ENCODE data around the gene CSNK1A1L.

DNA sequence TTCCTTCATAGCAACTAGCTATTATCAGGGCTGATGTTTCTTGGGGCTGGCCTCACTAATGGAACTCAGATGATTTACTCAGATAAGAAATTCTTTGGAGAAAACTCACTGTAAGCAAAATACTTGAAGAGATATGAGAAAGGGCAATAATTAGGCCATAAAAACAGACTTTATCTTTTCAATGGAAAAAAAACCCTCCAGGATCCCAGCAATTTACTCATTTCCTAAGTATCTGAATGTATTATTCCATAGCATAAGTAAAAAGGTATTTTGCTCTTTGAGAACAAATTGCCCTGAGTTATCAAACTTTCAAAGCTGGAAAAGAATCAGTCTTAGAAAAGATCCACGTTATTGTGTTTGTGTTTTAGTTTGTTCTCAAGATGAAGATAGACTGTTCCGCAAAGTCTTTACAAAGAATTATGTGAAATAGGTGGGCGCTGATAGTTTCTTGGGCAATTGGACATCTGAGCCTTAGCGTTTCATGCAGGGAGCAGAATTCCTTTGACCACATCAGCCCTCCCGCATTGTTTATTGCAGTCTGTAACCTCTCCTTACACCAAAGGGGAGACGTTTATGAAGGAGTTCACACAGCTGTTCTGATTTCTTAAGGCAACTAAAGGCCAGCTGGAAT, 29.1 kb upstream of the CSNK1A1L start:
- no peak for TF ChIP-seq EZH2 (IDR thresholded peaks at IDR 0.05)
- TF ChIP-seq POLR2AphosphoS5 (IDR thresholded peaks at IDR 0.05; ENCODE audit: borderline replicate concordance, low read depth, low read length) = no peak
- TF ChIP-seq FOXP2 (optimal IDR thresholded peaks at IDR 0.05; ENCODE audit: control extremely low read depth, extremely low read length, insufficient read depth) = no peak

Data from SK-N-MC (cell line).